ENCODE results near the gene FAAP100.
"Not testable (repeated sequence)": the region's sequence is repeated elsewhere in the genome, so short reads cannot be mapped to it uniquely, and the experiment has no call there.

Gene FAAP100

DNA sequence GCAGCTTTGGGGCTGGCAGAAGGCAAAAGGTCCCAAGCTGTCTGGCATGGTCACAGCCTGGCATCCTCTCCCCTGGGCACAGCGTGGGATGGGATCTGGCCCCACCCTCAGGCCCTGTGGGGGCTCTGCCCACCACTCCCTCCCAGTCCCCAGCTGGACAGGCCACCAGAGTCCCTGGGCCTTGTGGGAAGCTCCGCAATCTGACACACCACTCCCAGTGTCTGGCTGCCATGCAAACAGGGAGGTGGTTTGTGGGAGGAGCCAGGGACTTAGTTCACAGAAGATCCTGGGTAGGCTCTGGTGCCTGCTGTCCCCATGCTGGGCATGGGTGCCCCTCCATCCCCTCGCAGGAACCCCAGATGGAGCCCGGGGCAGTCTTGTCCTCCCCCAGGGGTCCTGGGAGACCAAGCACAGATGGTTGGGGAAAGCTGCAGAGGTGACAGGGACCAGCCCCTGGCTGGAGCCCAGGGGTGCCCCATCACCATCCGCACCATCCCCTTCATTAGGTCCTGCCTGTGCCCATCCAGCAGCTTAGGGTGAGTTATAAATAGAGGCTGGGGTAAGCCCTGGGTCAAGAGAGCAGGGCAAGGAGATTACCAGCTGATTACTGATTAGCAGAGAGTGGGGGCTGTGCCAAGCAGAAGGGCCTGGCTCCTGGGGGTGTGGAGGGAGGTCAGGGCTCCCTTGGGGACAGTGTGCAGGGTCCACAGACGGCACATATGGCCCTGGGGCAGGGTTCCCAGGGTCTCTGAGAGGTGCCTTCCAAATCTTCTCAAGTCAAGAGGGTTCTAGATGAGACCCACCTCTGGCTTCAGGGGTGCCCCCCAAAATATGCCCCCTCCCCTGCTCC, 17.8 kb downstream of the FAAP100 start:
- peaks cover 0 to 15% (median 10%) of the 10 kb centered on the region in 5 donors for H3K36me3 ChIP-seq (ENCODE audit: control insufficient read depth in 5 of 5, insufficient read depth in 5 of 5, low read length in 5 of 5)
- no peak overlapping the region for H3K27ac ChIP-seq (ENCODE audit: low read depth, low read length)
- H3K4me3 ChIP-seq (ENCODE audit: low read depth in 1 of 5, low read length in 5 of 5) = no peak overlapping the region
- H3K4me1 ChIP-seq (ENCODE audit: control insufficient read depth in 5 of 5, insufficient read depth in 5 of 5, low read length in 5 of 5) = peaks cover 0 to 14% (median 4%) of the 10 kb centered on the region in 5 donors
- peaks cover 29 to 50% (median 43%) of the 10 kb centered on the region in 5 donors for H3K27me3 ChIP-seq (ENCODE audit: control insufficient read depth in 5 of 5, insufficient read depth in 4 of 5, low read length in 5 of 5)
- H3K9ac ChIP-seq (ENCODE audit: low read length in 5 of 5) = no peak overlapping the region
- no peaks in the 10 kb centered on the region for H3K9me3 ChIP-seq (ENCODE audit: control insufficient read depth in 5 of 5, low read length in 5 of 5)

DNA sequence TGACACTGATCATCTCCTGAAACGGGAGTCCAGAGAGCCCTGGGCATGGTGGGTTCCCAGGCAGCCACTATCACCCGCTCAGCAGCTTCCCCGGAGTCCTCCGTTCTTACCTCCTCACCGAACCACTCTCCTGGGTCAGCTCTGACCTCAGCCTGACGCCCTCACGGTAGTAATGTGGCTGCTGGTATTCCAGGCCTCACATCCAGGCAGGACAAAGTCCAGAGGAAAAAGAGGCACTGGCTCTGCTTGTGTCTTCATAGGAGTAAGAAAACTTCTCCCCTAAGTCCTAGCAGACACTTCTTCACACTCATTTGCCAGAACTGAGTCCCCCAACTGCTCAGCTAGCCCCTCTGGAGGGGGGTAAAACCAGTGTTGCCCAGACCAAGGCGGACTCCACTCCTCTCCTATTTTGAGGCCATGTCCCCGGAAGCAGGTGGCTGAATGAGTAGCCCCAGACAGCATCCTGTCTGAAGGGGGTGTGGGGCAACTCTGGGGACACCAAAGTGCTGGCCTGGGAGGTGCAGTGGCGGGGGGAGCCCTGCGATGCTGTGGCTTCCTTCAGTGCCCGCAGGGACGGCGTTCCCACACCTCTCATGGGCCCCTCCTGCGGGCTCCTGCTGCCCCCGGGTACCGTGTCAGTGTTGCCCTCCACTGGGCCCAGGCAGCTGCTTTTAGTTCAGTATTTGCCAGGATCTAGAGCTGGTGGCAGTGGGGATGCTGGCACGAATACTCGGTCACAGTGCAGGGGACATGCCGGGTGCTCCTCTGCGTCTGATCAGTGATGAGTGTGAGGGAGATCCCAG, 18.6 kb downstream of the FAAP100 start:
- no peak overlapping the region for H3K9ac ChIP-seq (ENCODE audit: low read length in 5 of 5)
- no peak overlapping the region for H3K4me3 ChIP-seq (ENCODE audit: low read depth in 1 of 5, low read length in 5 of 5)
- H3K27ac ChIP-seq (ENCODE audit: low read depth, low read length) = no peak overlapping the region
- peaks cover 0 to 6% (median 5%) of the 10 kb centered on the region in 5 donors for H3K36me3 ChIP-seq (ENCODE audit: control insufficient read depth in 5 of 5, insufficient read depth in 5 of 5, low read length in 5 of 5)
- peaks cover 29 to 53% (median 48%) of the 10 kb centered on the region in 5 donors for H3K27me3 ChIP-seq (ENCODE audit: control insufficient read depth in 5 of 5, insufficient read depth in 4 of 5, low read length in 5 of 5)
- no peaks in the 10 kb centered on the region for H3K9me3 ChIP-seq (ENCODE audit: control insufficient read depth in 5 of 5, low read length in 5 of 5)
- H3K4me1 ChIP-seq (ENCODE audit: control insufficient read depth in 5 of 5, insufficient read depth in 5 of 5, low read length in 5 of 5) = peaks cover 0 to 14% (median 4%) of the 10 kb centered on the region in 5 donors

DNA sequence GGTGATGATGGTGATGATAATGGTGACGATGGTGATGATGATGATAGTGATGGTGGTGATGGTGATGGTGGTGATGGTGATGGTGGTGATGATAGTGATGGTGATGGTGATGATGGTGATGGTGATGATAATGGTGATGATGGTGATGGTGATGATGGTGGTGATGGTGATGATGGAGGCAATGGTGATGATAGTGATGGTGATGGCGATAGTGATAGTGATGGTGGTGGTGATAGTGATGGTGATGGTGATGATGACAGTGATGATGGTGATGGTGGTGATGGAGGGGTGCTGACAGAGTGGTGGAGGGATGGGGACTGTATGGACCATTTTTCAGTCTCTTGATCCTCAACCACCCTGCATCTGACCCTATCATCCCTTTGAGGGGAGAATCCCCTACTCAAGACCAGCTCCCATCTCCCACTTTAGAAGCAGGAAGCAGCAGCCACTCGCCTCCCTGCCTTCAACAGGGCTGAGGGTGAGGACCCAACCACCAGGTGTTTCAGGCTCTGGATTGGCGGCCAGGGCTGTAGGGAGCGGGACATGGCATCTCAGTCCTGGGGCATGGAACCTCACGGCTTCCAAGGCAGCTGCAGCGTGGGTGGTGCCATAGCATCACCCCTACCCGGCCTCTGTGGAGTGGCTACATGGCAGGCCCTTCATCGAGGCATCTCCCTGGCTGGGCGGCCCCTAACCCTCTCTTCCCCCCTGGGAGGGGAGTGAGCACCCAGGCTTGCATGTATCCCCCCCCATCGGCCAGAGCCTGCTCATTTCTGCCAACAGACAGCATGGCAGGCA, 19.5 kb downstream of the FAAP100 start:
- H3K4me3 ChIP-seq (ENCODE audit: low read depth in 1 of 5, low read length in 5 of 5) = no peak overlapping the region
- H3K4me1 ChIP-seq (ENCODE audit: control insufficient read depth in 5 of 5, insufficient read depth in 5 of 5, low read length in 5 of 5) = peaks cover 0 to 18% (median 6%) of the 10 kb centered on the region in 5 donors
- no peak overlapping the region for H3K27ac ChIP-seq (ENCODE audit: low read depth, low read length)
- no peaks in the 10 kb centered on the region for H3K9me3 ChIP-seq (ENCODE audit: control insufficient read depth in 5 of 5, low read length in 5 of 5)
- peaks cover 22 to 49% (median 44%) of the 10 kb centered on the region in 5 donors for H3K27me3 ChIP-seq (ENCODE audit: control insufficient read depth in 5 of 5, insufficient read depth in 4 of 5, low read length in 5 of 5)
- no peak overlapping the region for H3K9ac ChIP-seq (ENCODE audit: low read length in 5 of 5)
- no peaks in the 10 kb centered on the region for H3K36me3 ChIP-seq (ENCODE audit: control insufficient read depth in 5 of 5, insufficient read depth in 5 of 5, low read length in 5 of 5)

DNA sequence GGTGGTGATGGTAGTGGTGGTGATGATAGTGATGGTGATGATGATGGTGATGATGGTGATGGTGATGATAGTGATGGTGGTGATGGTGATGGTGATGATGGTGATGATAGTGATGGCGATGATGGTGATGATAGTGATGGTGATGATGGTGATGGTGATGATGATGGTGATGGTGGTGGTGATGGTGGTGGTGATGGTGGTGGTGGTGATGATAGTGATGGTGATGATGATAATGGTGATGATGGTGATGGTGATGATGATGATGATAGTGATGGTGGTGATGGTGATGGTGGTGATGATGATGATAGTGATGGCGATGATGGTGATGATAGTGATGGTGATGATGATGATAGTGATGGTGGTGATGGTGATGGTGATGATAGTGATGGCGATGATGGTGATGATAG, 20.2 kb downstream of the FAAP100 start:
- not testable (repeated sequence) for H3K27ac ChIP-seq (ENCODE audit: low read depth, low read length); H3K9ac ChIP-seq (ENCODE audit: low read length in 5 of 5); H3K36me3 ChIP-seq (ENCODE audit: control insufficient read depth in 5 of 5, insufficient read depth in 5 of 5, low read length in 5 of 5); H3K9me3 ChIP-seq (ENCODE audit: control insufficient read depth in 5 of 5, low read length in 5 of 5); H3K4me3 ChIP-seq (ENCODE audit: low read depth in 1 of 5, low read length in 5 of 5)
- Histone ChIP-seq H3K27me3 (ENCODE audit: control insufficient read depth in 5 of 5, insufficient read depth in 4 of 5, low read length in 5 of 5) (peaks cover 17 to 50% (median 46%) of the 10 kb centered on the region in 5 donors), H3K4me1 (ENCODE audit: control insufficient read depth in 5 of 5, insufficient read depth in 5 of 5, low read length in 5 of 5) (peaks cover 0 to 14% (median 4%) of the 10 kb centered on the region in 5 donors)

DNA sequence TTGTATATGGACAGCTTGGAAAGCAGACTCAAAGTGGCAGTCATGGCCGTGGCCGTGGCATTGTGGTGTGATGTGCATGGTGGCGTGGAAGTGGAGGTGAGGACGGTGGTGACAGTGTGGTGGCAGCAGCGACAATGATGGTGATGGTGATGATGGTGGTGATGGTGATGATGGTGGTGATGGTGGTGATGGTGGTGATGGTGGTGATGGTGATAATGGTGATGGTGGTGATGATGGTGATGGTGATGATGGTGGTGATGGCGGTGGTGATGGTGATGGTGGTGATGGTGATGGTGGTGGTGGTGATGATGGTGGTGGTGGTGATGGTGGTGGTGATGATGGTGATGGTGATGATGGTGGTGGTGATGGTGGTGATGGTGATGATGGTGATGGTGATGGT, 21.1 kb downstream of the FAAP100 start:
- H3K36me3 ChIP-seq (ENCODE audit: control insufficient read depth in 5 of 5, insufficient read depth in 5 of 5, low read length in 5 of 5); H3K9me3 ChIP-seq (ENCODE audit: control insufficient read depth in 5 of 5, low read length in 5 of 5); H3K27ac ChIP-seq (ENCODE audit: low read depth, low read length); H3K4me1 ChIP-seq (ENCODE audit: control insufficient read depth in 5 of 5, insufficient read depth in 5 of 5, low read length in 5 of 5); H3K4me3 ChIP-seq (ENCODE audit: low read depth in 1 of 5, low read length in 5 of 5); H3K9ac ChIP-seq (ENCODE audit: low read length in 5 of 5): not testable (repeated sequence)
- H3K27me3 ChIP-seq (ENCODE audit: control insufficient read depth in 5 of 5, insufficient read depth in 4 of 5, low read length in 5 of 5) = peaks cover 24 to 55% (median 44%) of the 10 kb centered on the region in 5 donors

DNA sequence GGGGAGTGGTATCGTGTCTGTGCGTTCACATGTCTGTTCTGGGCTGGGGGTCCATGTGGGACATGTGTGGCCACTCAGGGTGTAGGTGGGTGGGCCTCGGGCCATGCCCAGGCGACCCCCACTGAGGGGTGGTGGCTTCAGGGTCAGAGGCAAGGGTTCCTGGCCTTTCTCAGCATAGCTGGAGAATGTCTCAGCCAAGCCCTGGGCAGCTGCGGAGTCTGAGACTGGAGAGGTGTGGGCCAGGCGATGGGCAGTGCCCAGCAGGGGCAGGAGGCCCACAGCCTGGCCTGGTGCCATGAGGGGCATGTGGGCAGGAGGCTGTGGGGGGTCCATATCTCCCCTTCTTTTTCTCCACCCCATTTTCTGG, 22.7 kb downstream of the FAAP100 start:
- no peak overlapping the region for H3K27ac ChIP-seq (ENCODE audit: low read depth, low read length)
- H3K36me3 ChIP-seq (ENCODE audit: control insufficient read depth in 5 of 5, insufficient read depth in 5 of 5, low read length in 5 of 5) = no peaks in the 10 kb centered on the region
- no peaks in the 10 kb centered on the region for H3K9me3 ChIP-seq (ENCODE audit: control insufficient read depth in 5 of 5, low read length in 5 of 5)
- peaks cover 18 to 55% (median 45%) of the 10 kb centered on the region in 5 donors for H3K27me3 ChIP-seq (ENCODE audit: control insufficient read depth in 5 of 5, insufficient read depth in 4 of 5, low read length in 5 of 5)
- peaks cover 0 to 7% (median 4%) of the 10 kb centered on the region in 5 donors for H3K4me1 ChIP-seq (ENCODE audit: control insufficient read depth in 5 of 5, insufficient read depth in 5 of 5, low read length in 5 of 5)
- H3K9ac ChIP-seq (ENCODE audit: low read length in 5 of 5) = no peak overlapping the region
- H3K4me3 ChIP-seq (ENCODE audit: low read depth in 1 of 5, low read length in 5 of 5) = no peak overlapping the region

DNA sequence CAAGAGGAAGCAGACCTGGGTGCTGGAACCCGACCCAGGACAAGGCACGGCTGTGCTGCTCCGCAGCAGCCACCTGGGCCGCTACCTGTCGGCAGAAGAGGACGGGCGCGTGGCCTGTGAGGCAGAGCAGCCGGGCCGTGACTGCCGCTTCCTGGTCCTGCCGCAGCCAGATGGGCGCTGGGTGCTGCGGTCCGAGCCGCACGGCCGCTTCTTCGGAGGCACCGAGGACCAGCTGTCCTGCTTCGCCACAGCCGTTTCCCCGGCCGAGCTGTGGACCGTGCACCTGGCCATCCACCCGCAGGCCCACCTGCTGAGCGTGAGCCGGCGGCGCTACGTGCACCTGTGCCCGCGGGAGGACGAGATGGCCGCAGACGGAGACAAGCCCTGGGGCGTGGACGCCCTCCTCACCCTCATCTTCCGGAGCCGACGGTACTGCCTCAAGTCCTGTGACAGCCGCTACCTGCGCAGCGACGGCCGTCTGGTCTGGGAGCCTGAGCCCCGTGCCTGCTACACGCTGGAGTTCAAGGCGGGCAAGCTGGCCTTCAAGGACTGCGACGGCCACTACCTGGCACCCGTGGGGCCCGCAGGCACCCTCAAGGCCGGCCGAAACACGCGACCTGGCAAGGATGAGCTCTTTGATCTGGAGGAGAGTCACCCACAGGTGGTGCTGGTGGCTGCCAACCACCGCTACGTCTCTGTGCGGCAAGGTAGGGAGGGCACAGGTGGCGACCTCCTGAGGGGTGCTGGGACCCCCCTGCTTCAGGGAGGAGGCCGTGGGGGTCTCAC, 23.3 kb downstream of the FAAP100 start:
- H3K4me1 ChIP-seq (ENCODE audit: control insufficient read depth in 5 of 5, insufficient read depth in 5 of 5, low read length in 5 of 5) = peaks cover 0 to 8% (median 4%) of the 10 kb centered on the region in 5 donors
- no peaks in the 10 kb centered on the region for H3K9me3 ChIP-seq (ENCODE audit: control insufficient read depth in 5 of 5, low read length in 5 of 5)
- H3K27ac ChIP-seq (ENCODE audit: low read depth, low read length) = no peak overlapping the region
- peaks cover 19 to 55% (median 45%) of the 10 kb centered on the region in 5 donors for H3K27me3 ChIP-seq (ENCODE audit: control insufficient read depth in 5 of 5, insufficient read depth in 4 of 5, low read length in 5 of 5)
- no peak overlapping the region for H3K9ac ChIP-seq (ENCODE audit: low read length in 5 of 5)
- H3K36me3 ChIP-seq (ENCODE audit: control insufficient read depth in 5 of 5, insufficient read depth in 5 of 5, low read length in 5 of 5) = no peaks in the 10 kb centered on the region
- no peak overlapping the region for H3K4me3 ChIP-seq (ENCODE audit: low read depth in 1 of 5, low read length in 5 of 5)

DNA sequence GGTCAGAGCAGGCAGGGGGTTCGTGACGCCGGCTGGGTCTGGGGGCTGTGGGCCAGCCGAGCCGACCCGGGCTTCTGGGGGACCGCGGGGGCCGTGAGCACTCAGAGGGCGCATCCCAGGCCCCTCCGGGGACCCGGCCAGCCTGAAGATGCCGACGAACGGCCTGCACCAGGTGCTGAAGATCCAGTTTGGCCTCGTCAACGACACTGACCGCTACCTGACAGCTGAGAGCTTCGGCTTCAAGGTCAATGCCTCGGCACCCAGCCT, 23.8 kb downstream of the FAAP100 start:
- no peak overlapping the region for H3K9ac ChIP-seq (ENCODE audit: low read length in 5 of 5)
- no peak overlapping the region for H3K27ac ChIP-seq (ENCODE audit: low read depth, low read length)
- H3K9me3 ChIP-seq (ENCODE audit: control insufficient read depth in 5 of 5, low read length in 5 of 5) = no peaks in the 10 kb centered on the region
- no peak overlapping the region for H3K4me3 ChIP-seq (ENCODE audit: low read depth in 1 of 5, low read length in 5 of 5)
- H3K36me3 ChIP-seq (ENCODE audit: control insufficient read depth in 5 of 5, insufficient read depth in 5 of 5, low read length in 5 of 5) = no peaks in the 10 kb centered on the region
- peaks cover 20 to 55% (median 47%) of the 10 kb centered on the region in 5 donors for H3K27me3 ChIP-seq (ENCODE audit: control insufficient read depth in 5 of 5, insufficient read depth in 4 of 5, low read length in 5 of 5)
- peaks cover 0 to 13% (median 4%) of the 10 kb centered on the region in 5 donors for H3K4me1 ChIP-seq (ENCODE audit: control insufficient read depth in 5 of 5, insufficient read depth in 5 of 5, low read length in 5 of 5)

DNA sequence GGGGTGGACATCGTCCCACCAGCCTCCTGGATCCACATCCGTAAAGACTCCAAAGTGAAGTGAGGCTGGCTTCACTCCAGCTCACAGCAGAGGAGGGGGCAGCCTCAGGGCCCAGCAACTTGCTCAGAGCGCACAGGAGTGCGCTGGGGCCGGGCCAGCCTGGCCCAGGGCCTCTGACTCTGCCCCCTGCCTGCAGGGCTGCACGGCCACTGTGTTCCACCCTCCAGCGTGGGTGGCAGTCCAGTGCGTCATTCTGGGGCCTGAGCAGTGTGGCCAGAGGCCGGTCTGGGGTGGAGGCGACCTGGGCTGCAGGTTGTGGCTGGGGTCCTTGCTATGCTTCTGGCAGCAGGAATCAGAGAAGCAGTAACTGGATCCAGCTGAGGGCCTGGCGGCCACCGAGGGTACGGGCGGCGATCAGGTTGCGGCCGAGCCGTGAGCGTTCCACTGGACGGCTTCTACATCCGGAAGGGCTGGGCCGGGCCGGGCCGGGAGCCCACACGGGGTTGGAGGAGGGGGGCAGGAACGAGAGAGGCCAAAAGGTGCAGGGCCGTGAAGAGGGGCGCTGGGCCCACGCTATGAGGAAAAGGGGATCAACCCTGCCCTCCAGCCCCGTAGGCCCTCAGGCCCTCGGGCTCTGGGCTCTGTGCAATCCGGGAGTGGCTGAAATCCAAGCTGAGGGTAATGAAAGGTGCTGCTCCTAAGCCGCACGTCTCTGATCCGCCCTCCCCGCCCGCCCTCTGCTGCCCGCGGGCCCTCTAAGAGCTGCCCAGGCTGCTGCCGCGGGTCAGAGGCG, 24.4 kb downstream of the FAAP100 start, which contains the start of gene FSCN2:
Gene FSCN2, plus strand, starts transcription at position 787 of the 793 bp plus-strand sequence. CDS start 155 bp downstream, outside the sequence.
- Histone ChIP-seq H3K27ac (ENCODE audit: low read depth, low read length) (no peak within 1 kb of the TSS), H3K27me3 (ENCODE audit: control insufficient read depth in 5 of 5, insufficient read depth in 4 of 5, low read length in 5 of 5) (peaks cover 17 to 55% (median 51%) of the 10 kb centered on the region in 5 donors), H3K9ac (ENCODE audit: low read length in 5 of 5) (no peak within 1 kb of the TSS), H3K4me1 (ENCODE audit: control insufficient read depth in 5 of 5, insufficient read depth in 5 of 5, low read length in 5 of 5) (peaks cover 0 to 17% (median 4%) of the 10 kb centered on the region in 5 donors), H3K9me3 (ENCODE audit: control insufficient read depth in 5 of 5, low read length in 5 of 5) (no peaks in the 10 kb centered on the region), H3K4me3 (ENCODE audit: low read depth in 1 of 5, low read length in 5 of 5) (no peak within 1 kb of the TSS), H3K36me3 (ENCODE audit: control insufficient read depth in 5 of 5, insufficient read depth in 5 of 5, low read length in 5 of 5) (no peaks in the 10 kb centered on the region)
